ENCODE measurements around the gene METTL17. TPM values are rescaled to one million over a fixed set of nuclear protein-coding genes. Genes with fewer than 3 reads are reported as not detected.

Gene METTL17
- total and polyA plus RNA-seq, 9 of the 15 experiments (the other 6 are each of a cell fraction or from before 2014, with no cell fraction given) = 65.6 to 150 (median 90.0) TPM

- TF ChIP-seq SRSF7 (optimal IDR thresholded peaks at IDR 0.05; ENCODE audit: low read depth, low read length) (peak; percentile 35), EGR1 (conservative IDR thresholded peaks at IDR 0.05) (0 out of 2 replicates have a peak, but pooled peaks have one; percentile 15), NFIC (IDR thresholded peaks at IDR 0.05) (peak; percentile 20; the same call in 1 of the 2 replicates), ZNF3 (CRISPR knock-in tag; IDR thresholded peaks at IDR 0.05) (no peak), TFAP4 (CRISPR knock-in tag; IDR thresholded peaks at IDR 0.05; ENCODE audit: borderline replicate concordance) (0 out of 2 replicates have a peak, but pooled peaks have one; percentile 32), SUPT5H (IDR thresholded peaks at IDR 0.05) (peak; percentile 52; the same call in 1 of the 2 replicates), MYC (IDR thresholded peaks at IDR 0.05; ENCODE audit: low read depth, low read length) (peak; percentile 53; the same call in 1 of the 2 replicates), MYC (CRISPR knock-in tag; IDR thresholded peaks at IDR 0.05; ENCODE audit: borderline replicate concordance, low read depth) (no peak; the same call in 1 of the 2 replicates), EP400 (IDR thresholded peaks at IDR 0.05) (peak; percentile 48; the same call in 1 of the 2 replicates), NR2C2 (CRISPR knock-in tag; IDR thresholded peaks at IDR 0.05) (no peak), NR2C2 (tag; IDR thresholded peaks at IDR 0.05) (peak; percentile 43), SAFB (IDR thresholded peaks at IDR 0.05; ENCODE audit: borderline replicate concordance, low read depth, low read length) (peak; percentile 29; the same call in 1 of the 2 replicates), PHF8 (IDR thresholded peaks at IDR 0.05; ENCODE audit: borderline replicate concordance, low read length) (peak; percentile 75; the same call in 1 of the 2 replicates), SAP30 (IDR thresholded peaks at IDR 0.05; ENCODE audit: borderline replicate concordance, insufficient read depth, low read depth, low read length, poor library complexity, severe bottlenecking) (peak; percentile 38), NRF1 (conservative IDR thresholded peaks at IDR 0.05 in 1 of 2, IDR thresholded peaks at IDR 0.05 in 1 of 2) (peak; percentile 45 to 58), ZBTB17 (CRISPR knock-in tag; IDR thresholded peaks at IDR 0.05) (peak; percentile 48; the same call in 1 of the 2 replicates), VEZF1 (CRISPR knock-in tag; IDR thresholded peaks at IDR 0.05) (peak; percentile 90), MTA3 (IDR thresholded peaks at IDR 0.05; ENCODE audit: borderline replicate concordance) (peak; percentile 39; the same call in 1 of the 2 replicates), ADNP (tag; IDR thresholded peaks at IDR 0.05) (no peak), GMEB1 (CRISPR knock-in tag; IDR thresholded peaks at IDR 0.05) (no peak), RCOR1 (IDR thresholded peaks at IDR 0.05; ENCODE audit: borderline replicate concordance in 1 of 2, low read depth in 2 of 2, low read length in 2 of 2) (0 out of 4 replicates have a peak, but pooled peaks of 1 of the 2 experiments have one; percentile 14), SAFB2 (IDR thresholded peaks at IDR 0.05; ENCODE audit: borderline replicate concordance, low read depth, low read length, severe bottlenecking) (no peak), POLR2A (conservative IDR thresholded peaks at IDR 0.05) (peak; percentile 65)
These were observed 35.0 kb downstream of the METTL17 start, which contains the start of gene NDRG2 (continued) for GRCh38 chr14:21024585-21025370.

Measured in K562 (cell line).